Measurements from ENCODE around the gene ARMH4.

Gene ARMH4

GRCh38 chr14:57957441-57957840 is 194.6 kb downstream of the ARMH4 start:
- no peak for TF ChIP-seq SIN3A (IDR thresholded peaks at IDR 0.05; ENCODE audit: borderline replicate concordance, insufficient read depth, low read length)
- no peak for TF ChIP-seq TAF1 (IDR thresholded peaks at IDR 0.05; ENCODE audit: borderline replicate concordance, insufficient read depth, low read length)
- TF ChIP-seq POLR2AphosphoS5 (IDR thresholded peaks at IDR 0.05; ENCODE audit: low read depth, low read length), result no peak
- no peak for TF ChIP-seq FOXP2 (optimal IDR thresholded peaks at IDR 0.05; ENCODE audit: borderline replicate concordance, extremely low read depth, extremely low read length, insufficient read depth)
- TF ChIP-seq REST (IDR thresholded peaks at IDR 0.05; ENCODE audit: insufficient read depth in 1 of 2, low read depth in 2 of 2, low read length in 2 of 2), result no peak
